ENCODE data around the gene DENND2A.
"Not testable (repeated sequence)": the region's sequence is repeated elsewhere in the genome, so short reads cannot be mapped to it uniquely, and the experiment has no call there.

Gene DENND2A

GRCh38 chr7:140644761-140645160, 4.1 kb upstream of the DENND2A start:
- DNase-seq = not testable (repeated sequence)

GRCh38 chr7:140643416-140643815, 2.8 kb upstream of the DENND2A start:
- DNase-seq = no peak

GRCh38 chr7:140641524-140642195, 1.0 kb upstream of the DENND2A start:
- DNase-seq = no peak

GRCh38 chr7:140640060-140640637, 464 bp downstream of the DENND2A start:
- no peak for DNase-seq

- peak; percentile 12 for DNase-seq
These were observed 1.1 kb downstream of the DENND2A start for GRCh38 chr7:140639366-140640053.

- no peak for DNase-seq
These were observed 2.3 kb downstream of the DENND2A start for GRCh38 chr7:140638173-140638791.

- DNase-seq = no peak
These were observed 3.2 kb downstream of the DENND2A start for GRCh38 chr7:140637400-140637799.

- no peak for DNase-seq
These were observed 4.8 kb downstream of the DENND2A start for GRCh38 chr7:140635816-140636215.

- no peak for DNase-seq
These were observed 5.3 kb downstream of the DENND2A start for GRCh38 chr7:140635345-140635744.

- no peak for DNase-seq
These were observed 9.0 kb downstream of the DENND2A start for GRCh38 chr7:140631602-140632001.

GRCh38 chr7:140631021-140631420, 9.6 kb downstream of the DENND2A start:
- DNase-seq = no peak

- DNase-seq = no peak
These were observed 14.4 kb downstream of the DENND2A start for GRCh38 chr7:140625908-140626868.

GRCh38 chr7:140625192-140625558, 15.4 kb downstream of the DENND2A start:
- not testable (repeated sequence) for DNase-seq

- DNase-seq = no peak
These were observed 16.0 kb downstream of the DENND2A start for GRCh38 chr7:140624392-140625191.

GRCh38 chr7:140623980-140624379, 16.6 kb downstream of the DENND2A start:
- DNase-seq = no peak

GRCh38 chr7:140621401-140622021, 19.1 kb downstream of the DENND2A start:
- no peak for DNase-seq

GRCh38 chr7:140619915-140620510, 20.6 kb downstream of the DENND2A start:
- not testable (repeated sequence) for DNase-seq

GRCh38 chr7:140619176-140619575, 21.4 kb downstream of the DENND2A start:
- DNase-seq = no peak

- no peak for DNase-seq
These were observed 22.3 kb downstream of the DENND2A start for GRCh38 chr7:140618306-140618705.

- DNase-seq = no peak
These were observed 23.5 kb downstream of the DENND2A start for GRCh38 chr7:140617081-140617480.

- no peak for DNase-seq
These were observed 24.3 kb downstream of the DENND2A start for GRCh38 chr7:140616328-140616727.
